Endothelial cell of hepatic sinusoid (primary cell): ENCODE data around the gene WDR20.
"Not testable (repeated sequence)": the region's sequence is repeated elsewhere in the genome, so short reads cannot be mapped to it uniquely, and the experiment has no call there.

ENCODE experiments used
- in situ Hi-C: cut with HindIII; loops from 2 replicates; pipeline ENCODE4 v1.10.0; 2017; ENCODE audit warnings: low sequenced_read_pairs

Gene WDR20

GRCh38 chr14:102231476-102232347 is 92.0 kb downstream of the WDR20 start:
- in situ Hi-C loops = no loop called here

GRCh38 chr14:102232348-102232625 is 92.6 kb downstream of the WDR20 start:
- in situ Hi-C loops = no loop called here

GRCh38 chr14:102233081-102233480 is 93.4 kb downstream of the WDR20 start:
- in situ Hi-C loops = no loop called here

- in situ Hi-C loops = loop anchor here (5.0 kb wide), 1 partner anchor 58 kb away; no protein-coding TSS in a partner anchor
Observed at GRCh38 chr14:102234331-102235264, 94.9 kb downstream of the WDR20 start.

GRCh38 chr14:102235275-102235897 is 95.7 kb downstream of the WDR20 start:
- in situ Hi-C loops = loop anchor here (5.0 kb wide), 1 partner anchor 57 kb away; no protein-coding TSS in a partner anchor

GRCh38 chr14:102236026-102236425 is 96.3 kb downstream of the WDR20 start:
- in situ Hi-C loops = loop anchor here (5.0 kb wide), 1 partner anchor 56 kb away; no protein-coding TSS in a partner anchor

GRCh38 chr14:102238131-102238530 is 98.4 kb downstream of the WDR20 start:
- in situ Hi-C loops = loop anchor here (5.0 kb wide), 1 partner anchor 54 kb away; no protein-coding TSS in a partner anchor

- in situ Hi-C loops = loop anchor here (5.0 kb wide), 1 partner anchor 54 kb away; no protein-coding TSS in a partner anchor
Observed at GRCh38 chr14:102238766-102239165, 99.1 kb downstream of the WDR20 start.

- in situ Hi-C loops = loop anchor here (5.0 kb wide), 1 partner anchor 53 kb away; no protein-coding TSS in a partner anchor
Observed at GRCh38 chr14:102239231-102239630, 99.5 kb downstream of the WDR20 start.

- in situ Hi-C loops = not testable (repeated sequence)
Observed at GRCh38 chr14:102240481-102240880, 100.8 kb downstream of the WDR20 start.

- in situ Hi-C loops = no loop called here
Observed at GRCh38 chr14:102241147-102241546, 101.5 kb downstream of the WDR20 start.

- in situ Hi-C loops = not testable (repeated sequence)
Observed at GRCh38 chr14:102243795-102244194, 104.1 kb downstream of the WDR20 start.

- in situ Hi-C loops = no loop called here
Observed at GRCh38 chr14:102246071-102246470, 106.4 kb downstream of the WDR20 start.

- in situ Hi-C loops = no loop called here
Observed at GRCh38 chr14:102248121-102248520, 108.4 kb downstream of the WDR20 start.

GRCh38 chr14:102249041-102249440 is 109.3 kb downstream of the WDR20 start:
- in situ Hi-C loops = no loop called here

GRCh38 chr14:102249981-102250380 is 110.3 kb downstream of the WDR20 start:
- in situ Hi-C loops = no loop called here

GRCh38 chr14:102250636-102251035 is 110.9 kb downstream of the WDR20 start:
- in situ Hi-C loops = no loop called here

GRCh38 chr14:102251161-102251560 is 111.5 kb downstream of the WDR20 start:
- in situ Hi-C loops = no loop called here

GRCh38 chr14:102252834-102253801 is 113.4 kb downstream of the WDR20 start:
- in situ Hi-C loops = no loop called here
